Measurements from ENCODE around the gene HSPA1A. TPM values are rescaled to one million over a fixed set of nuclear protein-coding genes. Genes with fewer than 3 reads are reported as not detected.
"Not testable (repeated sequence)": the region's sequence is repeated elsewhere in the genome, so short reads cannot be mapped to it uniquely, and the experiment has no call there.

The HSPA1A gene
- total RNA-seq, 1 donor from 2014 or later: 271 TPM

- Histone ChIP-seq H3K27me3 (ENCODE audit: low read depth) (no peaks in the 10 kb centered on the region), H3K9me3 (replicated peaks) (no peaks in the 10 kb centered on the region), H3K4me1 (peaks cover 74% of the 10 kb centered on the region), H3K27ac (replicated peaks) (peak overlapping the region; percentile 97), H3K4me3 (peak overlapping the region; percentile 99), H3K36me3 (peaks cover 31% of the 10 kb centered on the region)
- intact Hi-C loops (cut with micrococcal nuclease): no loop called here
- no peak for TF ChIP-seq CTCF (IDR thresholded peaks at IDR 0.05; ENCODE audit: borderline replicate concordance)
- DNase-seq: peak; percentile 90
Observed at GRCh38 chr6:31834367-31835250, 19.3 kb downstream of the HSPA1A start.

GRCh38 chr6:31836047-31836473 is 20.7 kb downstream of the HSPA1A start:
- H3K36me3 ChIP-seq: peaks cover 45% of the 10 kb centered on the region
- no peaks in the 10 kb centered on the region for H3K27me3 ChIP-seq (ENCODE audit: low read depth)
- peak overlapping the region; percentile 97 for H3K27ac ChIP-seq (replicated peaks)
- peaks cover 62% of the 10 kb centered on the region for H3K4me1 ChIP-seq
- DNase-seq: no peak
- no peak for TF ChIP-seq CTCF (IDR thresholded peaks at IDR 0.05; ENCODE audit: borderline replicate concordance)
- intact Hi-C loops (cut with micrococcal nuclease): no loop called here
- peak overlapping the region; percentile 99 for H3K4me3 ChIP-seq
- no peaks in the 10 kb centered on the region for H3K9me3 ChIP-seq (replicated peaks)

GRCh38 chr6:31836474-31837368 is 21.4 kb downstream of the HSPA1A start:
- intact Hi-C loops (cut with micrococcal nuclease): no loop called here
- Histone ChIP-seq H3K27ac (replicated peaks) (peak overlapping the region; percentile 97), H3K4me3 (peak overlapping the region; percentile 99), H3K4me1 (peaks cover 56% of the 10 kb centered on the region), H3K9me3 (replicated peaks) (no peaks in the 10 kb centered on the region), H3K27me3 (ENCODE audit: low read depth) (no peaks in the 10 kb centered on the region), H3K36me3 (peaks cover 51% of the 10 kb centered on the region)
- no peak for DNase-seq
- no peak for TF ChIP-seq CTCF (IDR thresholded peaks at IDR 0.05; ENCODE audit: borderline replicate concordance)

- peaks cover 51% of the 10 kb centered on the region for H3K36me3 ChIP-seq
- intact Hi-C loops (cut with micrococcal nuclease): no loop called here
- H3K27ac ChIP-seq (replicated peaks): peak overlapping the region; percentile 97
- H3K9me3 ChIP-seq (replicated peaks): no peaks in the 10 kb centered on the region
- peaks cover 54% of the 10 kb centered on the region for H3K4me1 ChIP-seq
- TF ChIP-seq CTCF (IDR thresholded peaks at IDR 0.05; ENCODE audit: borderline replicate concordance): no peak
- peak overlapping the region; percentile 99 for H3K4me3 ChIP-seq
- DNase-seq: no peak
- no peaks in the 10 kb centered on the region for H3K27me3 ChIP-seq (ENCODE audit: low read depth)
Observed at GRCh38 chr6:31837369-31838113, 22.2 kb downstream of the HSPA1A start.

- Histone ChIP-seq H3K4me3 (peak overlapping the region; percentile 99), H3K27ac (replicated peaks) (peak overlapping the region; percentile 97), H3K36me3 (peaks cover 51% of the 10 kb centered on the region), H3K4me1 (peaks cover 51% of the 10 kb centered on the region)
- H3K9me3 ChIP-seq (replicated peaks); DNase-seq; intact Hi-C loops (cut with micrococcal nuclease); H3K27me3 ChIP-seq (ENCODE audit: low read depth): not testable (repeated sequence)
Observed at GRCh38 chr6:31838114-31838553, 22.8 kb downstream of the HSPA1A start.
